Dendritic cell treated with granulocyte-macrophage colony-stimulating factor and Interleukin-4, amounts not matched to agents 40 ng/mL and 50 ng/mL, for 4 days (primary cell): Measurements from ENCODE around the gene ACOT4.
"Not testable (repeated sequence)": the region's sequence is repeated elsewhere in the genome, so short reads cannot be mapped to it uniquely, and the experiment has no call there.

Experiments
- H3K27ac Mint-ChIP-seq: one replicate; pipeline ENCODE4 v1.8.0; 2022; ENCODE audit warnings: mild to moderate bottlenecking, mixed read lengths
- H3K27me3 Mint-ChIP-seq: one replicate; pipeline ENCODE4 v1.8.0; 2022; ENCODE audit warnings: mild to moderate bottlenecking, mixed read lengths
- H3K36me3 Mint-ChIP-seq: one replicate; pipeline ENCODE4 v1.8.0; 2022; ENCODE audit warnings: low read depth, mixed read lengths
- H3K4me1 Mint-ChIP-seq: one replicate; pipeline ENCODE4 v1.8.0; 2022; ENCODE audit warnings: low read depth, mixed read lengths
- H3K4me3 Mint-ChIP-seq: one replicate; pipeline ENCODE4 v1.8.0; 2022; ENCODE audit warnings: mild to moderate bottlenecking, moderate library complexity, mixed read lengths
- H3K9me3 Mint-ChIP-seq: one replicate; pipeline ENCODE4 v1.8.0; 2022; ENCODE audit warnings: mixed read lengths
- intact Hi-C: fragments of 100-400 bp; cut with micrococcal nuclease; formaldehyde crosslinking; loops from one replicate; pipeline ENCODE4 v1.15.0; 2022

ACOT4 gene

DNA sequence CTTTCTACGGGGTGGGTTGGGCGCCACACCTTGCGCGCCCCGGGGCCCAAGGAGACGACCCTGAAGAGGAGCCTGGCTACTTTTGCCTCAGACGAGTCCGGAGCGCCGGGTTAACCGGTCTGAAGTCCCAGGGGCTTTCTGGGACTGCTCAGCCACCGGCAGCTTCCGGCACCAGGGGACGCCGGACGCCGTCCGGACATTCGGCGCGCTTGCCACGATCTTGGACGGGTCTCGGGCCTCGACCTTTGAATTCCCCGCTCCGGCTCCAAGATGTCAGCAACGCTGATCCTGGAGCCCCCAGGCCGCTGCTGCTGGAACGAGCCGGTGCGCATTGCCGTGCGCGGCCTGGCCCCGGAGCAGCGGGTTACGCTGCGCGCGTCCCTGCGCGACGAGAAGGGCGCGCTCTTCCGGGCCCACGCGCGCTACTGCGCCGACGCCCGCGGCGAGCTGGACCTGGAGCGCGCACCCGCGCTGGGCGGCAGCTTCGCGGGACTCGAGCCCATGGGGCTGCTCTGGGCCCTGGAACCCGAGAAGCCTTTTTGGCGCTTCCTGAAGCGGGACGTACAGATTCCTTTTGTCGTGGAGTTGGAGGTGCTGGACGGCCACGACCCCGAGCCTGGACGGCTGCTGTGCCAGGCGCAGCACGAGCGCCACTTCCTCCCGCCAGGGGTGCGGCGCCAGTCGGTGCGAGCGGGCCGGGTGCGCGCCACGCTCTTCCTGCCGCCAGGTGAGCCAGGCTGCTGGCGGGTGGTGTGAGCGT lies at the start of gene ACOT4:
TSS of gene ACOT4 (plus strand) at position 184 of the 760 bp plus-strand sequence. CDS start at position 271, 87 bp downstream.
- H3K27ac Mint-ChIP-seq, result no peak within 1 kb of the TSS
- peaks cover 37% of the 10 kb centered on the region for H3K27me3 Mint-ChIP-seq
- H3K4me1 Mint-ChIP-seq, result no peaks in the 10 kb centered on the region
- no peaks in the 10 kb centered on the region for H3K9me3 Mint-ChIP-seq
- H3K36me3 Mint-ChIP-seq, result no peaks in the 10 kb centered on the region
- peak within 1 kb of the TSS; percentile 70 for H3K4me3 Mint-ChIP-seq
- intact Hi-C loops, result no loop called here

- intact Hi-C loops, H3K4me1 Mint-ChIP-seq, H3K36me3 Mint-ChIP-seq: not testable (repeated sequence)
Observed at GRCh38 chr14:73542961-73543360, 48.7 kb upstream of the ACOT4 start.

DNA sequence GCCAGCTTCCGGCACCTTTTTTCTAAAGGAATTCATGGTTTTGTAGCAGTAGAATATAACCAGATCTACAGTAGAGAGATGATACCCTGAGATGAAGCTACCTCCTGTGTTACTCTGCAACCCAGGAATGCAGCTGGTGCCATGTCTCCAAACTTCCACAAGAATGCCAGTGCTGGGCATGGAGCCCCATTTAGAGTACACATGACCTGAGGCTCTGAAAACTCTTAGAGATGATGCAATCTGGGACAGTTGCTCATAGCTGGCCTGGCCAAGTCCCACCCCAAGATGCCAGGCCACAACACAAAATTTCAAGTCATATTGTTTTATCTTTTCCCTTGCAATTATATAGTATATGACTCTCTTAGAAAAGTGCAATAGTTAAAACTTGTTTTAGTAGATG lies 46.3 kb upstream of the ACOT4 start:
- H3K36me3 Mint-ChIP-seq, H3K9me3 Mint-ChIP-seq, H3K27me3 Mint-ChIP-seq, H3K27ac Mint-ChIP-seq, intact Hi-C loops, H3K4me3 Mint-ChIP-seq, H3K4me1 Mint-ChIP-seq: not testable (repeated sequence)

More at GRCh38 chr14:73542961-73543360, 48.7 kb upstream of the ACOT4 start:
- H3K4me3 Mint-ChIP-seq, H3K9me3 Mint-ChIP-seq, H3K27ac Mint-ChIP-seq, H3K27me3 Mint-ChIP-seq: not testable (repeated sequence)

GRCh38 chr14:73549097-73549496 lies 42.6 kb upstream of the ACOT4 start:
- H3K27me3 Mint-ChIP-seq, H3K4me3 Mint-ChIP-seq, H3K4me1 Mint-ChIP-seq, H3K9me3 Mint-ChIP-seq, intact Hi-C loops, H3K27ac Mint-ChIP-seq, H3K36me3 Mint-ChIP-seq: not testable (repeated sequence)

GRCh38 chr14:73549889-73550524 lies 41.7 kb upstream of the ACOT4 start:
- H3K36me3 Mint-ChIP-seq, H3K9me3 Mint-ChIP-seq, H3K27ac Mint-ChIP-seq, intact Hi-C loops, H3K4me3 Mint-ChIP-seq, H3K27me3 Mint-ChIP-seq, H3K4me1 Mint-ChIP-seq: not testable (repeated sequence)

- Mint-ChIP-seq H3K36me3 (no peaks in the 10 kb centered on the region), H3K27me3 (no peaks in the 10 kb centered on the region), H3K4me3 (no peak overlapping the region), H3K9me3 (no peaks in the 10 kb centered on the region), H3K27ac (no peak overlapping the region), H3K4me1 (no peaks in the 10 kb centered on the region)
- intact Hi-C loops, result no loop called here
Observed at GRCh38 chr14:73553845-73554244, 37.8 kb upstream of the ACOT4 start.

- H3K27me3 Mint-ChIP-seq, H3K9me3 Mint-ChIP-seq, H3K27ac Mint-ChIP-seq, intact Hi-C loops, H3K36me3 Mint-ChIP-seq, H3K4me3 Mint-ChIP-seq, H3K4me1 Mint-ChIP-seq: not testable (repeated sequence)
Observed at GRCh38 chr14:73557201-73557600, 34.5 kb upstream of the ACOT4 start.

GRCh38 chr14:73558238-73558637 lies 33.4 kb upstream of the ACOT4 start:
- H3K9me3 Mint-ChIP-seq, result peaks cover 19% of the 10 kb centered on the region
- intact Hi-C loops, H3K27ac Mint-ChIP-seq, H3K4me1 Mint-ChIP-seq, H3K4me3 Mint-ChIP-seq, H3K27me3 Mint-ChIP-seq, H3K36me3 Mint-ChIP-seq: not testable (repeated sequence)

DNA sequence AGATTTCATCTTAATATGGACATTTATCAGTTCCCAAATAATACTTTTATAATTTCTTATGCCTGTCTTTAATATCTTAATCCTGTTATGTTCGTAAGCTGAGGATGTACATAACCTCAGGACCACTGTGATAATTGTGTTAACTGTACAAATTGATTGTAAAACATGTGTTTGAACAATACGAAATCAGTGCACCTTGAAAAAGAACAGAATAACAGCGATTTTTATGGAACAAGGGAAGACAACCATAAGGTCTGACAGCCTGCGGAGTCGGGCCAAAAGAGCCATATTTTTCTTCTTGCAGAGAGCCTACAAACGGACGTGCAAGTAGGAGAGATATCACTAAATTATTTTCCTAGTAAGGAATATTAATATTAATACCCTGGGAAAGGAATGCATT lies 29.4 kb upstream of the ACOT4 start:
- intact Hi-C loops, H3K27ac Mint-ChIP-seq, H3K27me3 Mint-ChIP-seq, H3K4me3 Mint-ChIP-seq, H3K4me1 Mint-ChIP-seq: not testable (repeated sequence)
- H3K9me3 Mint-ChIP-seq, result peaks cover 24% of the 10 kb centered on the region
- H3K36me3 Mint-ChIP-seq, result peaks cover 17% of the 10 kb centered on the region

DNA sequence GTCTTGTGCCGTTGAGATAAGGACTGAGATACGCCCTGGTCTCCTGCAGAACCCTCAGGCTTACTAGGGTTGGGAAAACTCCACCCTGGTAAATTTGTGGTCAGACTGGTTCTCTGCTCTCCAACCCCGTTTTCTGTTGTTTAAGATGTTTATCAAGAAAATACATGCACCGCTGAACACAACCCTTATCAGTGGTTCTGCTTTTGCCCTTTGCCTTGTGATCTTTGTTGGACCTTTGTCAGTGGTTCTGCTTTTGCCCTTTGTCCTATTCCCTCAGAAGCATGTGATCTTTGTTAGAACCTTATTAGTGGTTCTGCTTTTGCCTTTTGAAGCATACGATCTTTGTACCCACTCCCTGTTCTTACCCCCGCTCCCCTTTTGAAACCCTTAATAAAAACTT lies 29.0 kb upstream of the ACOT4 start:
- peaks cover 19% of the 10 kb centered on the region for H3K36me3 Mint-ChIP-seq
- H3K27me3 Mint-ChIP-seq, H3K27ac Mint-ChIP-seq, H3K4me1 Mint-ChIP-seq, H3K4me3 Mint-ChIP-seq, intact Hi-C loops: not testable (repeated sequence)
- peaks cover 27% of the 10 kb centered on the region for H3K9me3 Mint-ChIP-seq

- H3K4me3 Mint-ChIP-seq, H3K27me3 Mint-ChIP-seq, intact Hi-C loops, H3K27ac Mint-ChIP-seq: not testable (repeated sequence)
- Mint-ChIP-seq H3K9me3 (peaks cover 26% of the 10 kb centered on the region), H3K4me1 (peaks cover 29% of the 10 kb centered on the region), H3K36me3 (peaks cover 25% of the 10 kb centered on the region)
Observed at GRCh38 chr14:73566431-73566830, 25.2 kb upstream of the ACOT4 start.

GRCh38 chr14:73566935-73567334 lies 24.7 kb upstream of the ACOT4 start:
- H3K9me3 Mint-ChIP-seq, result peaks cover 20% of the 10 kb centered on the region
- H3K4me3 Mint-ChIP-seq, intact Hi-C loops, H3K27me3 Mint-ChIP-seq, H3K27ac Mint-ChIP-seq: not testable (repeated sequence)
- H3K4me1 Mint-ChIP-seq, result peaks cover 29% of the 10 kb centered on the region
- peaks cover 25% of the 10 kb centered on the region for H3K36me3 Mint-ChIP-seq

DNA sequence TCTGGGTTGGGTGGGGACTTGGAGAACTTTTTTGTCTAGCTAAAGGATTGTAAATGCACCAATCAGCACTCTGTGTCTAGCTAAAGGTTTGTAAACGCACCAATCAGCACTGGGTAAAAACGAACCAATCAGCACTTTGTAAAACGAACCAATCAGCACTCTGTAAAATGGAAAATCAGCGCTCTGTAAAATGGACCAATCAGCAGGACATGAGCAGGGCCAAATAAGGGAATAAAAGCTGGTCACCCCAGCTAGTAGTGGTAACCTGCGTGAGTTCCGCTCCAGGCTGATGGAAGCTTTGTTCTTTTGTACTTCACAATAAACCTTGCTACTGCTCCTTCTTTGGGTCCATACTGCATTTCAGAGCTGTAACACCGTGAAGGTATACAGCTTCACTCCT lies 24.3 kb upstream of the ACOT4 start:
- Mint-ChIP-seq H3K27ac (no peak overlapping the region), H3K4me3 (no peak overlapping the region), H3K9me3 (peaks cover 16% of the 10 kb centered on the region), H3K36me3 (peaks cover 28% of the 10 kb centered on the region), H3K27me3 (peaks cover 5% of the 10 kb centered on the region), H3K4me1 (peaks cover 29% of the 10 kb centered on the region)
- intact Hi-C loops, result no loop called here

- peaks cover 23% of the 10 kb centered on the region for H3K4me1 Mint-ChIP-seq
- H3K36me3 Mint-ChIP-seq, result peaks cover 27% of the 10 kb centered on the region
- peaks cover 8% of the 10 kb centered on the region for H3K9me3 Mint-ChIP-seq
Observed at GRCh38 chr14:73567951-73568885, 23.5 kb upstream of the ACOT4 start.

More at GRCh38 chr14:73567951-73568885, 23.5 kb upstream of the ACOT4 start:
- H3K4me3 Mint-ChIP-seq, result peak overlapping the region; percentile 96
- peaks cover 5% of the 10 kb centered on the region for H3K27me3 Mint-ChIP-seq
- intact Hi-C loops, result no loop called here
- peak overlapping the region; percentile 90 for H3K27ac Mint-ChIP-seq
